Measurements from ENCODE around the gene S100A3. TPM values are rescaled to one million over a fixed set of nuclear protein-coding genes. Genes with fewer than 3 reads are reported as not detected.
A peak's percentile ranks its signal among the peaks of the same experiment; 100 is the strongest.
"Not testable (repeated sequence)": the region's sequence is repeated elsewhere in the genome, so short reads cannot be mapped to it uniquely, and the experiment has no call there.

Gene S100A3
- total RNA-seq, 3 donors from 2014 or later = 0.44 to 2.6 (median 2.2) TPM

DNA sequence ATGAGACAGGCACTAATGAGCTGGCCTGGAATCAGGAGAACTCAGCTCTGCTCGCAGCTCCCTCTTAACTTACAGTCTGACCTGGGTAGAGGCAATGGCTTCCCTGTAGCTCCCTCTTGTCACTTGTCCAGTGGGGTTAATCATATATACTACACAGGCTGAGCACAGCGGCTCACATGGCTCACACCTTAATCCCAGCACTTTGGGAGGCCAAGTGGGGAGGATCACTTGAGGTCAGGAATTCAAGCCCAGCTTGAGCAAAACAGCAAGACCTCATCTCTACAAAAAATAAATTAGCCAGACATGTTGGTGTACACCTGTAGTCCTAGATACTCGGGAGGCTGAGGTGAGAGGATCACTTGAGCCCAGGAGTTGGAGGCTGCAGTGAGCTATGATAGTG, 17.4 kb downstream of the S100A3 start:
- peak overlapping the region; percentile 40 to 99 for H3K27ac ChIP-seq
- intact Hi-C loops (cut with DNase I; ENCODE audit: low total_unique reads) = loop anchor here (2.0 kb wide), 1 partner anchor 33 kb away; the partner anchor contains the start of gene S100A2
- no peaks in the 10 kb centered on the region for H3K36me3 ChIP-seq
- H3K4me3 ChIP-seq = no peak overlapping the region
- no peak for DNase-seq (ENCODE audit: low spot score in 2 of 2)
- no peaks in the 10 kb centered on the region for H3K27me3 ChIP-seq
- TF ChIP-seq POLR2AphosphoS5 (IDR thresholded peaks at IDR 0.05) = no peak
- TF ChIP-seq POLR2A (IDR thresholded peaks at IDR 0.05) = no peak
- TF ChIP-seq, protein P1, sequence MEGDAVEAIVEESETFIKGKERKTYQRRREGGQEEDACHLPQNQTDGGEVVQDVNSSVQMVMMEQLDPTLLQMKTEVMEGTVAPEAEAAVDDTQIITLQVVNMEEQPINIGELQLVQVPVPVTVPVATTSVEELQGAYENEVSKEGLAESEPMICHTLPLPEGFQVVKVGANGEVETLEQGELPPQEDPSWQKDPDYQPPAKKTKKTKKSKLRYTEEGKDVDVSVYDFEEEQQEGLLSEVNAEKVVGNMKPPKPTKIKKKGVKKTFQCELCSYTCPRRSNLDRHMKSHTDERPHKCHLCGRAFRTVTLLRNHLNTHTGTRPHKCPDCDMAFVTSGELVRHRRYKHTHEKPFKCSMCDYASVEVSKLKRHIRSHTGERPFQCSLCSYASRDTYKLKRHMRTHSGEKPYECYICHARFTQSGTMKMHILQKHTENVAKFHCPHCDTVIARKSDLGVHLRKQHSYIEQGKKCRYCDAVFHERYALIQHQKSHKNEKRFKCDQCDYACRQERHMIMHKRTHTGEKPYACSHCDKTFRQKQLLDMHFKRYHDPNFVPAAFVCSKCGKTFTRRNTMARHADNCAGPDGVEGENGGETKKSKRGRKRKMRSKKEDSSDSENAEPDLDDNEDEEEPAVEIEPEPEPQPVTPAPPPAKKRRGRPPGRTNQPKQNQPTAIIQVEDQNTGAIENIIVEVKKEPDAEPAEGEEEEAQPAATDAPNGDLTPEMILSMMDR (IDR thresholded peaks at IDR 0.05) = no peak
- H3K9me3 ChIP-seq = no peaks in the 10 kb centered on the region
- peaks cover 0 to 2% of the 10 kb centered on the region in 2 donors for H3K4me1 ChIP-seq

DNA sequence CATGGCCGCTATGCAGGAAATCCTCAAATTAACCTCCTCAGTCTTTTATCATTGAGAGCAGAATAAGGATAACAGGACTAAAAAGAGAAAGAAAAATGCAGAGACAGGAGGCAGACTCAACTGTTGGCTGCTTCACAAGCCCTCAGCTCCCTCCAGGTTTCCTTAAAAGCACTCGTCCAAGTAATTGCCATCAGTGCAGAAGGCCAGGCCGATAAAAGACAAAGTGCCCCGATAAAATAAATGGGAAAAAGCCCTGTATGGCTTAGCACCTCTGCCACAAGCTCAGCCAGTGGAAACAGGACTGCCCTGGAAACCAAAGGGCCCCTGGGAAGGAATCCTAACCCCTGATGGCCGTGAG, 21.4 kb downstream of the S100A3 start:
- no peaks in the 10 kb centered on the region for H3K9me3 ChIP-seq
- intact Hi-C loops (cut with DNase I; ENCODE audit: low total_unique reads) = no loop called here
- H3K4me1 ChIP-seq = peaks cover 0 to 2% of the 10 kb centered on the region in 2 donors
- no peaks in the 10 kb centered on the region for H3K27me3 ChIP-seq
- TF ChIP-seq, protein P1 (IDR thresholded peaks at IDR 0.05) = no peak
- no peak for TF ChIP-seq POLR2A (IDR thresholded peaks at IDR 0.05)
- no peak for TF ChIP-seq POLR2AphosphoS5 (IDR thresholded peaks at IDR 0.05)
- peak overlapping the region; percentile 45 to 51 for H3K27ac ChIP-seq
- no peak overlapping the region for H3K4me3 ChIP-seq
- DNase-seq (ENCODE audit: low spot score in 2 of 2) = no peak
- no peaks in the 10 kb centered on the region for H3K36me3 ChIP-seq

DNA sequence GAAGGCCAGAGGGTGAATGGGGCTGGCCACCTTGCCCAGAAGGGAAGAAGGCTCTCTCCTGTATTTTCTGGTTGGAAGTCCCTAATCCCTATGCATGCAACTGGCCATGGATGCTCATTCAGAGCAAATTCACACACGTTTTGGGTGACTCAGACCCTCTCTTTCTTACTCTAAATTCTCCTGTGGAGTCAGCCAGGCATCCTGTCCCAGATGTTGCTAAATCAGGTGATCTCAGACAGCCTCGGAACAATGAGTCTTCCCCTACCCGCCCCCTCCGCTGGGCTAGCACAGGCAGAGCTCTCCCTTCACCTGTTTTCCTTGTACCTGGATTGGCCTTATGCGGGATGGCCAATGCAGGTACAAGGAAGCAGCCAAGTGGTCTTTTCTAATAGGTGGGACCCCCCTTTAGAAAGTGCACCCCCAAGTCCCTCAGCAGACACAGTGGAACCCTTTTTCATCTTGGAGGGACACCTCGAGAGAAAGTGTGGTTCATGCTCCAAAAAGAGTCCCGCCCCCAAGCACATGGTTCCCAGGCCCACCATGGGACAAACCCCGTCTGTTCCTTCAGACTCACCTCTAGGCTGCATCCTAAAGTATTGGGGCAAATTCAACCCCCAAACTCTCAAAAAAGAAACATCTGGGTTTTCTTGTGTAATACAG, 21.9 kb downstream of the S100A3 start:
- no peak for TF ChIP-seq POLR2AphosphoS5 (IDR thresholded peaks at IDR 0.05)
- TF ChIP-seq POLR2A (IDR thresholded peaks at IDR 0.05) = no peak
- TF ChIP-seq, protein P1 (IDR thresholded peaks at IDR 0.05) = no peak
- H3K27me3 ChIP-seq = no peaks in the 10 kb centered on the region
- H3K9me3 ChIP-seq = no peaks in the 10 kb centered on the region
- H3K4me1 ChIP-seq = peaks cover 0 to 2% of the 10 kb centered on the region in 2 donors
- no peak for DNase-seq (ENCODE audit: low spot score in 2 of 2)
- H3K27ac ChIP-seq = peak overlapping the region; percentile 45 to 51
- intact Hi-C loops (cut with DNase I; ENCODE audit: low total_unique reads) = no loop called here
- no peaks in the 10 kb centered on the region for H3K36me3 ChIP-seq
- H3K4me3 ChIP-seq = no peak overlapping the region

DNA sequence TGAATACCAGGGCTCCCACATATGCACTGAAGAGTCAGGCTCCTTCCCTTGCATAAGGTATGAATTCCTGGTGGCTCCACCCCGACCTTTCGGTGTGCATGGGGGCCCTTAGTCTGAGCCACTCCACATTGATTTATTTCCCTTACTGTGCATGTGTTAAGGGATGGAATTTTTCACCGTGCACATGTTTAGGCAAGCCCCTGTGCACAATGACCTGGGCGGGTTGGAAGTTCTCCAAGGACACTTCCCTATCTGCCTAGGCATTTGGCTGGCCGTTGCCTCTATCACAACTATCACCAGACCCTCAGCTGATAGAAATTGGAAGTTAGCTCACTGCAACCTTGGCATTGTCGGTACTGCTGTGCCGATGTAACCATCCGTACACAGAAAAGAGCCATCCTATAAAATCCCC, 22.9 kb downstream of the S100A3 start:
- Histone ChIP-seq H3K27me3 (no peaks in the 10 kb centered on the region), H3K4me1 (peaks cover 0 to 2% of the 10 kb centered on the region in 2 donors), H3K4me3 (no peak overlapping the region), H3K9me3 (no peaks in the 10 kb centered on the region), H3K27ac (peak overlapping the region; percentile 45 to 51), H3K36me3 (no peaks in the 10 kb centered on the region)
- intact Hi-C loops (cut with DNase I; ENCODE audit: low total_unique reads) = no loop called here
- no peak for DNase-seq (ENCODE audit: low spot score in 2 of 2)
- TF ChIP-seq POLR2A (IDR thresholded peaks at IDR 0.05) = no peak

DNA sequence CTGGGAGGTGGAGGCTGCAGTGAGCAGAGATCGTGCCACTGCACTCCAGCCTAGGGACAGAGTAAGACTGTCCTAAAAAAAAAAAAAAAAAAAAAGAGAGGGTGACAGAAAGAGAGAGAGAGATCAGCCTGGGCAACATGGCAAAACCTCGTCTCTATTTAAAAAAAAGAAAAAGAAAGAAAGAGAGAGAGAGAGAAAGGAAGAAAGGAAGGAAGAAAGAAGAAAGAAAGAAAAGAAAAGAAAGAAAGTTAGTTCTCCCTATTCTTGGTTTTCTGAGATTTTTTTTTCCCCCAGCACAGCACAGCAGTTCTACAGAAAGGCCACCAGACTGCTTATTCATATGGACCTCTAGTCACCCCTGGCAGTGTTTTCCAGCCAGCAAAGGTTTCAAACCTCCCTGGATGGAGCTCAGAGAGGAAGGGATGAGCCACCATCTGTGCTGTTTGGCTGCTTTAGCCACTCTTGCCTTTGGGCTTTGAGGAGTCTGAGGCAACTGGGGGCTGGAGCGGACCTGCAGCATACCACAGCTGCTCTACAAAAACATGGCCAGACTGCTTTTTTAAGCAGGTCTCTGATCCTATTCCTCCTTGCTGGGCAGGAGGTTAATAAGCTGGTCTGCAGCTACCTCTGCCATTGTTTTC, 23.9 kb downstream of the S100A3 start:
- H3K36me3 ChIP-seq = no peaks in the 10 kb centered on the region
- intact Hi-C loops (cut with DNase I; ENCODE audit: low total_unique reads) = no loop called here
- H3K4me3 ChIP-seq = no peak overlapping the region
- no peak for DNase-seq (ENCODE audit: low spot score in 2 of 2)
- H3K27me3 ChIP-seq = no peaks in the 10 kb centered on the region
- H3K27ac ChIP-seq = peak overlapping the region; percentile 43 to 60
- H3K9me3 ChIP-seq = no peaks in the 10 kb centered on the region
- H3K4me1 ChIP-seq = peaks cover 0 to 2% of the 10 kb centered on the region in 2 donors
- TF ChIP-seq, protein P1 (IDR thresholded peaks at IDR 0.05) = no peak
- no peak for TF ChIP-seq POLR2A (IDR thresholded peaks at IDR 0.05)
- no peak for TF ChIP-seq POLR2AphosphoS5 (IDR thresholded peaks at IDR 0.05)

DNA sequence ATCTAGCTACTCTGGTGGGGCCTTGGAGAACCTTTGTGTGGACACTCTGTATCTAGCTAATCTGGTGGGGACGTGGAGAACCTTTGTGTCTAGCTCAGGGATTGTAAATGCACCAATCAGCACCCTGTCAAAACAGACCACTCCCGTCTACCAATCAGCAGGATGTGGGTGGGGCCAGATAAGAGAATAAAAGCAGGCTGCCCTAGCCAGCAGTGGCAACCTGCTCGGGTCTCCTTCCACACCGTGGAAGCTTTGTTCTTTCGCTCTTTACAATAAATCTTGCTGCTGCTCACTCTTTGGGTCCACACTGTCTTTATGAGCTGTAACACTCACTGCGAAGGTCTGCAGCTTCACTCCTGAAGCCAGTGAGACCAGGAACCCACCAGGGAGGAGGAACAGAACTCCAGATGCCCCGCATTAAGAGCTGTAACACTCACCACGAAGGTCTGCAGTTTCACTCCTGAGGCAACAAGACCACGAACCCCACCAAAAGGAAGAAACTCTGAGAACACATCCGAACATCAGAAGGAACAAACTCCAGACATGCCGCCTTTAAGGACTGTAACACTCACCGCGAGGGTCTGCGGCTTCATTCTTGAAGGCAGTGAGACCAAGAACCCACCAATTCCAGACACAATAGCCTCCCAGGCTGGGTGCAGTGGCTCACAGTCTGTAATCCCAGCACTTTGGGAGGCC, 26.6 kb downstream of the S100A3 start:
- H3K27ac ChIP-seq = peak overlapping the region in 1 of 2 donors; percentile 45
- H3K4me3 ChIP-seq; DNase-seq (ENCODE audit: low spot score in 2 of 2); H3K27me3 ChIP-seq; H3K4me1 ChIP-seq; H3K9me3 ChIP-seq; H3K36me3 ChIP-seq; intact Hi-C loops (cut with DNase I; ENCODE audit: low total_unique reads): not testable (repeated sequence)

DNA sequence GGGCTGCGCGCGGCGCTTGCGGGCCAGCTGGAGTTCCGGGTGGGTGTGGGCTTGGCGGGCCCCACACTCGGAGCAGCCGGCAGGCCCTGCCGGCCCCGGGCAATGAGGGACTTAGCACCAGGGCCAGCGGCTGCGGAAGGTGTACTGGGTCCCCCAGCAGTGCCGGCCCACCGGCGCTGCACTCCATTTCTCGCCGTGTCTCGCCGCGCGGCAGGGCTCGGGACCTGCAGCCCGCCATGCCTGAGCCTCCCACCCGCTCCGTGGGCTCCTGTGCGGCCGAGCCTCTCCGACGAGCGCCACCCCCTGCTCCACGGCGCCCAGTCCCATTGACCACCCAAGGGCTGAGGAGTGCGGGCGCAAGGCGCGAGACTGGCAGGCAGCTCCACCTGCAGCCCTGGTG, 27.2 kb downstream of the S100A3 start:
- intact Hi-C loops (cut with DNase I; ENCODE audit: low total_unique reads); H3K27ac ChIP-seq; H3K27me3 ChIP-seq; H3K9me3 ChIP-seq; H3K4me3 ChIP-seq; DNase-seq (ENCODE audit: low spot score in 2 of 2); H3K36me3 ChIP-seq; H3K4me1 ChIP-seq: not testable (repeated sequence)

Data from breast epithelium (tissue), 4 donors.